ENCODE data around the gene PTPRG. TPM values are rescaled to one million over a fixed set of nuclear protein-coding genes. Genes with fewer than 3 reads are reported as not detected.
A peak's percentile ranks its signal among the peaks of the same experiment; 100 is the strongest.

The PTPRG gene
- total RNA-seq, 2 donors from 2014 or later: 76.5 to 108 TPM

- no peak overlapping the region for H3K9ac ChIP-seq (ENCODE audit: extremely low read depth, low read length, poor library complexity, severe bottlenecking)
- peaks cover 28% of the 10 kb centered on the region for H3K4me1 Mint-ChIP-seq
- H3K9me3 ChIP-seq (ENCODE audit: control insufficient read depth, low read length): no peaks in the 10 kb centered on the region
- H3K4me1 ChIP-seq (ENCODE audit: control insufficient read depth, insufficient read depth, low read length): peaks cover 3% of the 10 kb centered on the region
- H3K27ac Mint-ChIP-seq: no peak overlapping the region
- DNase-seq: no peak
- peaks cover 4% of the 10 kb centered on the region for H3K36me3 ChIP-seq (ENCODE audit: control insufficient read depth, insufficient read depth, low read length)
- no peaks in the 10 kb centered on the region for H3K9me3 Mint-ChIP-seq
- H3K27me3 Mint-ChIP-seq (ENCODE audit: insufficient read depth): no peaks in the 10 kb centered on the region
- H3K27me3 ChIP-seq (ENCODE audit: control insufficient read depth, insufficient read depth, low read length, poor library complexity, severe bottlenecking): no peaks in the 10 kb centered on the region
- 93 to 96% methylated on average over 5 to 6 of the region's 6 CpGs for WGBS, 2 experiments (ENCODE audit: insufficient coverage in 1 of 2, insufficient read length in 1 of 2)
- H3K4me3 ChIP-seq (ENCODE audit: low read length): no peak overlapping the region
- no peak overlapping the region for H3K4me3 Mint-ChIP-seq
- TF ChIP-seq CTCF (conservative IDR thresholded peaks at IDR 0.05): no peak
- peaks cover 38% of the 10 kb centered on the region for H3K36me3 Mint-ChIP-seq (ENCODE audit: low read depth)
- no peak overlapping the region for H3K27ac ChIP-seq (ENCODE audit: low read depth, low read length)
Observed at GRCh38 chr3:62139957-62140356, 578.6 kb downstream of the PTPRG start.

DNA sequence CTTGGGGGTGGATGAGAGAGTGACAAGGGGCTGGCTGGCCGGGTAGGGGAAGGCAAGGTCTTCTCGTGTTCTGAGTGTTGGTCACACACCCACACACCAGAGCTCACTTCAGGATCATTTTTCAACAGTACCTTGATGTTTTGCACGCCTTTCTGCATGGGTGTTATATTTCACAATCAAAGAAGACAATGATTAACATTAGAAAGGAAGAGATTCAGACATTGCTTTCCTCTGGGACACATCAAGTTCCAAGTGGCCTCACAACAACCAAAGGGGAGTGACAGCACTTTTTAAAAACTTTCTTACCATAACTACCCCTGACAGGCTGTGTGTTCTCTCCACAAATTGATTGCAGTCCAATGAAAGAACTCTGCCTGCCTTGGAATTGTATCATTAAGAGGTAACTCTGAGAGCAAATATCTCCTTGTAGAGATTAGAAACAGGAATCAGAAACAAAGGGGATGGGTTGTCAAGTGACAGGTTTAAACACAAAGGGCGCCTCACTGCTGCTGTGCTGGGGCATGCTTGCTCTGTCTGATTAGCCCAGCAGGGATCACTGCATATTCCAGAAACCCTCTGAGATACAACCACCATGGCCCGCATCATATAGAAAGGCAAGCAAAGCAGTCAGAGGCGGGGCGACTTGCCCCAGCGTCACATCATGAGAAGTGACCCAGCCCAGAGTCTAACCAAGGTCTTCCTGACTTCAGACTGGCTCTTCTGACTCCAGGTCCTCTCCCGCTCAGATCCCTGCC, 581.1 kb downstream of the PTPRG start:
- Histone ChIP-seq H3K9me3 (ENCODE audit: control insufficient read depth, low read length) (no peaks in the 10 kb centered on the region), H3K9ac (ENCODE audit: extremely low read depth, low read length, poor library complexity, severe bottlenecking) (no peak overlapping the region), H3K36me3 (ENCODE audit: control insufficient read depth, insufficient read depth, low read length) (peaks cover 4% of the 10 kb centered on the region), H3K27me3 (ENCODE audit: control insufficient read depth, insufficient read depth, low read length, poor library complexity, severe bottlenecking) (no peaks in the 10 kb centered on the region), H3K4me1 (ENCODE audit: control insufficient read depth, insufficient read depth, low read length) (peaks cover 3% of the 10 kb centered on the region), H3K27ac (ENCODE audit: low read depth, low read length) (no peak overlapping the region), H3K4me3 (ENCODE audit: low read length) (no peak overlapping the region)
- DNase-seq: peak; percentile 72
- Mint-ChIP-seq H3K9me3 (no peaks in the 10 kb centered on the region), H3K4me3 (peak overlapping the region; percentile 26), H3K36me3 (ENCODE audit: low read depth) (peaks cover 28% of the 10 kb centered on the region), H3K4me1 (peaks cover 29% of the 10 kb centered on the region), H3K27me3 (ENCODE audit: insufficient read depth) (no peaks in the 10 kb centered on the region), H3K27ac (peak overlapping the region; percentile 62)
- WGBS, 2 experiments (ENCODE audit: insufficient coverage in 1 of 2, insufficient read length in 1 of 2): 65 to 75% methylated on average over 3 to 9 of the region's 9 CpGs
- TF ChIP-seq CTCF (conservative IDR thresholded peaks at IDR 0.05): peak; percentile 19

- no peak for DNase-seq
- Histone ChIP-seq H3K27ac (ENCODE audit: low read depth, low read length) (no peak overlapping the region), H3K4me3 (ENCODE audit: low read length) (no peak overlapping the region), H3K4me1 (ENCODE audit: control insufficient read depth, insufficient read depth, low read length) (peaks cover 3% of the 10 kb centered on the region), H3K9me3 (ENCODE audit: control insufficient read depth, low read length) (no peaks in the 10 kb centered on the region), H3K9ac (ENCODE audit: extremely low read depth, low read length, poor library complexity, severe bottlenecking) (no peak overlapping the region), H3K27me3 (ENCODE audit: control insufficient read depth, insufficient read depth, low read length, poor library complexity, severe bottlenecking) (no peaks in the 10 kb centered on the region), H3K36me3 (ENCODE audit: control insufficient read depth, insufficient read depth, low read length) (peaks cover 4% of the 10 kb centered on the region)
- Mint-ChIP-seq H3K4me1 (peaks cover 29% of the 10 kb centered on the region), H3K36me3 (ENCODE audit: low read depth) (peaks cover 22% of the 10 kb centered on the region), H3K9me3 (no peaks in the 10 kb centered on the region), H3K4me3 (no peak overlapping the region), H3K27ac (no peak overlapping the region), H3K27me3 (ENCODE audit: insufficient read depth) (no peaks in the 10 kb centered on the region)
- TF ChIP-seq CTCF (conservative IDR thresholded peaks at IDR 0.05): no peak
- 89 to 90% methylated on average over 5 to 6 of the region's 6 CpGs for WGBS, 2 experiments (ENCODE audit: insufficient coverage in 1 of 2, insufficient read length in 1 of 2)
Observed at GRCh38 chr3:62143843-62144450, 582.6 kb downstream of the PTPRG start.
